ENCODE measurements around the gene HEXB. TPM values are rescaled to one million over a fixed set of nuclear protein-coding genes. Genes with fewer than 3 reads are reported as not detected.

HEXB gene
- total and polyA plus RNA-seq, 2 donors (not counting 3 experiments of a cell fraction or from before 2014, with no cell fraction given) = 128 to 182 TPM

DNA sequence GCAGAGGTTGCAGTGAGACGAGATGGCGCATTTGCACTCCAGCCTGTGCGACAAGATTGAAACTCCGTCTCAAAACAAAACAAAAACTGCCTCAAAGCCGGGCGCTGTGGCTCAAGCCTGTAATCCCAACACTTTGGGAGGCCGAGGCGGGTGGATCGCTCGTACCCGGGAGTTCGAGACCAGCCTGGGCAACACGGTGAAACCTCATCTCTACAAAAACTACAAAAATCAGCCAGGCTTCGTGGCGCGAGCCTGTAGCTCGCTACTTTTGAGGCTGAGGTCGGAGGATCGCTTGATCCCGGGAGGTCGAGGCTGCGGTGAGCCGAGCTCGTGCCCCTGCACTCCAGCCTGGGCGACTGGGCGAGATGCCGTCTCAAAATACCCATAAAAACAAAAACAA is 80.9 kb downstream of the HEXB start:
- TF ChIP-seq, protein P1, sequence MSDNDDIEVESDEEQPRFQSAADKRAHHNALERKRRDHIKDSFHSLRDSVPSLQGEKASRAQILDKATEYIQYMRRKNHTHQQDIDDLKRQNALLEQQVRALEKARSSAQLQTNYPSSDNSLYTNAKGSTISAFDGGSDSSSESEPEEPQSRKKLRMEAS (IDR thresholded peaks at IDR 0.05; ENCODE audit: insufficient read depth, insufficient read length) = no peak
- TF ChIP-seq FOS (IDR thresholded peaks at IDR 0.05; ENCODE audit: borderline replicate concordance, insufficient read depth, low read length) (no peak), EZH2 (IDR thresholded peaks at IDR 0.05; ENCODE audit: borderline replicate concordance, low read depth, low read length, severe bottlenecking) (no peak), GATA2 (IDR thresholded peaks at IDR 0.05; ENCODE audit: insufficient read depth, insufficient read length, low read depth, low read length) (no peak), POLR2A (IDR thresholded peaks at IDR 0.05; ENCODE audit: low read depth, low read length) (no peak), MYC (IDR thresholded peaks at IDR 0.05; ENCODE audit: low read depth, low read length) (no peak), JUN (IDR thresholded peaks at IDR 0.05; ENCODE audit: borderline replicate concordance, insufficient read depth, insufficient read length, low read depth) (no peak), POLR2AphosphoS5 (IDR thresholded peaks at IDR 0.05; ENCODE audit: insufficient read depth, low read depth, low read length) (no peak)
- TF ChIP-seq, protein P2, sequence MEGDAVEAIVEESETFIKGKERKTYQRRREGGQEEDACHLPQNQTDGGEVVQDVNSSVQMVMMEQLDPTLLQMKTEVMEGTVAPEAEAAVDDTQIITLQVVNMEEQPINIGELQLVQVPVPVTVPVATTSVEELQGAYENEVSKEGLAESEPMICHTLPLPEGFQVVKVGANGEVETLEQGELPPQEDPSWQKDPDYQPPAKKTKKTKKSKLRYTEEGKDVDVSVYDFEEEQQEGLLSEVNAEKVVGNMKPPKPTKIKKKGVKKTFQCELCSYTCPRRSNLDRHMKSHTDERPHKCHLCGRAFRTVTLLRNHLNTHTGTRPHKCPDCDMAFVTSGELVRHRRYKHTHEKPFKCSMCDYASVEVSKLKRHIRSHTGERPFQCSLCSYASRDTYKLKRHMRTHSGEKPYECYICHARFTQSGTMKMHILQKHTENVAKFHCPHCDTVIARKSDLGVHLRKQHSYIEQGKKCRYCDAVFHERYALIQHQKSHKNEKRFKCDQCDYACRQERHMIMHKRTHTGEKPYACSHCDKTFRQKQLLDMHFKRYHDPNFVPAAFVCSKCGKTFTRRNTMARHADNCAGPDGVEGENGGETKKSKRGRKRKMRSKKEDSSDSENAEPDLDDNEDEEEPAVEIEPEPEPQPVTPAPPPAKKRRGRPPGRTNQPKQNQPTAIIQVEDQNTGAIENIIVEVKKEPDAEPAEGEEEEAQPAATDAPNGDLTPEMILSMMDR (IDR thresholded peaks at IDR 0.05; ENCODE audit: extremely low read depth in 1 of 2, insufficient read depth in 1 of 2, low read depth in 1 of 2, low read length in 2 of 2) = no peak
- intact Hi-C loops (cut with micrococcal nuclease) = loop anchor here (1.0 to 2.0 kb wide), 3 partner anchors 153 to 1491 kb away; partner anchors contain the start of gene HMGCR
- dilution Hi-C loops (cut with MboI; ENCODE audit: extremely low pct_ligation_motif_present, low sequenced_read_pairs) = no loop called here
- Histone ChIP-seq H3K79me2 (ENCODE audit: control insufficient read depth, insufficient read depth, low read length) (peaks cover 40% of the 10 kb centered on the region), H3K9ac (replicated peaks; ENCODE audit: extremely low read depth, insufficient read depth, low read length) (peak overlapping the region; percentile 68), H2AFZ (ENCODE audit: low read depth, low read length) (no peak overlapping the region), H3K4me2 (ENCODE audit: insufficient read depth, low read length) (peak overlapping the region; percentile 84), H3K27me3 (ENCODE audit: control insufficient read depth in 2 of 2, insufficient read depth in 2 of 2, low read length in 2 of 2) (no peaks in the 10 kb centered on the region), H3K36me3 (ENCODE audit: control insufficient read depth in 2 of 2, extremely low read depth in 1 of 2, insufficient read depth in 2 of 2, low read length in 2 of 2) (peaks cover 0 to 2% of the 10 kb centered on the region in 2 experiments), H3K27ac (ENCODE audit: insufficient read depth, low read depth, low read length) (no peak overlapping the region), H3K9me3 (replicated peaks; ENCODE audit: control insufficient read depth, insufficient read depth, low read length) (no peaks in the 10 kb centered on the region), H3K4me3 (replicated peaks in 1 of 3; ENCODE audit: insufficient read depth in 1 of 3, low read depth in 1 of 3, low read length in 3 of 3) (peak overlapping the region; percentile 73 to 98 (median 86)), H3K4me1 (ENCODE audit: control insufficient read depth, extremely low read depth, insufficient read depth, low read length) (peaks cover 17% of the 10 kb centered on the region), H4K20me1 (replicated peaks; ENCODE audit: control insufficient read depth, extremely low read depth, insufficient read depth, low read length) (no peaks in the 10 kb centered on the region), H3K9me1 (replicated peaks; ENCODE audit: control insufficient read depth, extremely low read depth, insufficient read depth, low read length) (no peaks in the 10 kb centered on the region)
- POLR2A ChIA-PET = no interaction called here
- FAIRE-seq = no peak
- no TSS peak for BruUV-seq (replicated peaks)
- DNase-seq (ENCODE audit: low read depth, low spot score) = no peak
- CTCF ChIA-PET = no interaction called here
